Stimulated activated naive CD8-positive, alpha-beta T cell treated with anti-CD3 and anti-CD28 coated beads, Interleukin-15, Interleukin-2, amounts not matched to agents 100 U/mL and 50 U/mL, for 24 hours (primary cell): ENCODE results near the gene MRI1.
"Not testable (repeated sequence)": the region's sequence is repeated elsewhere in the genome, so short reads cannot be mapped to it uniquely, and the experiment has no call there.

ENCODE experiments used
- ATAC-seq: fragments of 150-1000 bp; cut with Tn5 transposase; one replicate; pipeline ENCODE4 v1.10.0; 2021
- DNase-seq: peaks from one replicate; pipeline ENCODE4 v3.0.0; 2021

Gene MRI1

GRCh38 chr19:13764101-13764807 is at the start of gene MRI1:
Gene MRI1, plus strand, starts transcription at chr19:13764522. Its CDS starts 67 bp downstream, at chr19:13764589.
- ATAC-seq (peak; percentile 74), DNase-seq (peak; percentile 78)

- ATAC-seq (no peak), DNase-seq (no peak)
Measured at GRCh38 chr19:13717194-13717643, 47.1 kb upstream of the MRI1 start.

GRCh38 chr19:13718733-13719132 is 45.6 kb upstream of the MRI1 start:
- ATAC-seq (no peak), DNase-seq (no peak)

- DNase-seq (no peak), ATAC-seq (no peak)
Measured at GRCh38 chr19:13722146-13722545, 42.2 kb upstream of the MRI1 start.

GRCh38 chr19:13723206-13723605 is 41.1 kb upstream of the MRI1 start:
- DNase-seq (no peak), ATAC-seq (no peak)

GRCh38 chr19:13726323-13726722 is 38.0 kb upstream of the MRI1 start:
- no peak for DNase-seq
- no peak for ATAC-seq

GRCh38 chr19:13727798-13728197 is 36.5 kb upstream of the MRI1 start:
- ATAC-seq, result no peak
- DNase-seq, result no peak

GRCh38 chr19:13729859-13730258 is 34.5 kb upstream of the MRI1 start:
- ATAC-seq (no peak), DNase-seq (no peak)

- peak; percentile 96 for DNase-seq
- ATAC-seq, result peak; percentile 99
Measured at GRCh38 chr19:13731147-13731964, 33.0 kb upstream of the MRI1 start.

- no peak for ATAC-seq
- DNase-seq, result no peak
Measured at GRCh38 chr19:13732337-13732736, 32.0 kb upstream of the MRI1 start.

GRCh38 chr19:13734751-13735150 is 29.6 kb upstream of the MRI1 start:
- no peak for ATAC-seq
- DNase-seq, result no peak

- DNase-seq, result no peak
- no peak for ATAC-seq
Measured at GRCh38 chr19:13738073-13738472, 26.2 kb upstream of the MRI1 start.

- DNase-seq (no peak), ATAC-seq (no peak)
Measured at GRCh38 chr19:13741893-13742292, 22.4 kb upstream of the MRI1 start.

- no peak for ATAC-seq
- no peak for DNase-seq
Measured at GRCh38 chr19:13742756-13743155, 21.6 kb upstream of the MRI1 start.

- DNase-seq, result no peak
- no peak for ATAC-seq
Measured at GRCh38 chr19:13744174-13744573, 20.1 kb upstream of the MRI1 start.

GRCh38 chr19:13747098-13747453 is 17.2 kb upstream of the MRI1 start:
- DNase-seq, result no peak
- no peak for ATAC-seq

GRCh38 chr19:13748169-13748828 is 16.0 kb upstream of the MRI1 start:
- DNase-seq, result peak; percentile 25
- ATAC-seq, result no peak

GRCh38 chr19:13751436-13751835 is 12.9 kb upstream of the MRI1 start:
- ATAC-seq, result no peak
- no peak for DNase-seq

GRCh38 chr19:13753622-13754021 is 10.7 kb upstream of the MRI1 start:
- not testable (repeated sequence) for DNase-seq, ATAC-seq

GRCh38 chr19:13756210-13756609 is 8.1 kb upstream of the MRI1 start:
- ATAC-seq (no peak), DNase-seq (no peak)

GRCh38 chr19:13757805-13758772 is 6.2 kb upstream of the MRI1 start:
- no peak for ATAC-seq
- no peak for DNase-seq

- no peak for DNase-seq
- ATAC-seq, result no peak
Measured at GRCh38 chr19:13758795-13759194, 5.5 kb upstream of the MRI1 start.
